ENCODE data around the gene TCF15.

The TCF15 gene

GRCh38 chr20:635028-635892, 25.2 kb upstream of the TCF15 start:
- no peak for TF ChIP-seq FOXP2 (optimal IDR thresholded peaks at IDR 0.05; ENCODE audit: borderline replicate concordance, extremely low read depth, extremely low read length, insufficient read depth)
- TF ChIP-seq SIN3A (IDR thresholded peaks at IDR 0.05; ENCODE audit: borderline replicate concordance, insufficient read depth, low read length), result no peak
- no peak for TF ChIP-seq REST (IDR thresholded peaks at IDR 0.05; ENCODE audit: insufficient read depth in 1 of 2, low read depth in 2 of 2, low read length in 2 of 2)
- TF ChIP-seq POLR2AphosphoS5 (IDR thresholded peaks at IDR 0.05; ENCODE audit: low read depth, low read length), result no peak
- no peak for TF ChIP-seq TAF1 (IDR thresholded peaks at IDR 0.05; ENCODE audit: borderline replicate concordance, insufficient read depth, low read length)

- TF ChIP-seq SIN3A (IDR thresholded peaks at IDR 0.05; ENCODE audit: borderline replicate concordance, insufficient read depth, low read length) (no peak), FOXP2 (optimal IDR thresholded peaks at IDR 0.05; ENCODE audit: borderline replicate concordance, extremely low read depth, extremely low read length, insufficient read depth) (no peak), POLR2AphosphoS5 (IDR thresholded peaks at IDR 0.05; ENCODE audit: low read depth, low read length) (no peak), REST (IDR thresholded peaks at IDR 0.05; ENCODE audit: insufficient read depth in 1 of 2, low read depth in 2 of 2, low read length in 2 of 2) (no peak), TAF1 (IDR thresholded peaks at IDR 0.05; ENCODE audit: borderline replicate concordance, insufficient read depth, low read length) (no peak)
Measured at GRCh38 chr20:634148-634925, 24.2 kb upstream of the TCF15 start.

- no peak for TF ChIP-seq FOXP2 (optimal IDR thresholded peaks at IDR 0.05; ENCODE audit: borderline replicate concordance, extremely low read depth, extremely low read length, insufficient read depth)
- no peak for TF ChIP-seq POLR2AphosphoS5 (IDR thresholded peaks at IDR 0.05; ENCODE audit: low read depth, low read length)
- no peak for TF ChIP-seq REST (IDR thresholded peaks at IDR 0.05; ENCODE audit: insufficient read depth in 1 of 2, low read depth in 2 of 2, low read length in 2 of 2)
- no peak for TF ChIP-seq SIN3A (IDR thresholded peaks at IDR 0.05; ENCODE audit: borderline replicate concordance, insufficient read depth, low read length)
- no peak for TF ChIP-seq TAF1 (IDR thresholded peaks at IDR 0.05; ENCODE audit: borderline replicate concordance, insufficient read depth, low read length)
Measured at GRCh38 chr20:631101-631500, 21.0 kb upstream of the TCF15 start.

GRCh38 chr20:626579-626978, 16.5 kb upstream of the TCF15 start:
- TF ChIP-seq TAF1 (IDR thresholded peaks at IDR 0.05; ENCODE audit: borderline replicate concordance, insufficient read depth, low read length) (no peak), POLR2AphosphoS5 (IDR thresholded peaks at IDR 0.05; ENCODE audit: low read depth, low read length) (no peak), FOXP2 (optimal IDR thresholded peaks at IDR 0.05; ENCODE audit: borderline replicate concordance, extremely low read depth, extremely low read length, insufficient read depth) (no peak), SIN3A (IDR thresholded peaks at IDR 0.05; ENCODE audit: borderline replicate concordance, insufficient read depth, low read length) (no peak), REST (IDR thresholded peaks at IDR 0.05; ENCODE audit: insufficient read depth in 1 of 2, low read depth in 2 of 2, low read length in 2 of 2) (no peak)

All from PFSK-1 (cell line).